Breast epithelium (tissue), 3 donors: Measurements from ENCODE around the gene SDK1.

Experiments used
- CTCF ChIP-seq, 3 donors: fragments of 450-650 bp; IDR thresholded peaks; one replicate each; pipeline ENCODE4 v1.5.1; 2016 to 2017; ENCODE audit warnings: antibody characterized with exemption in 3 of 3, mild to moderate bottlenecking in 3 of 3, moderate library complexity in 3 of 3
- POLR2A ChIP-seq: fragments of 450-650 bp; IDR thresholded peaks from one replicate; pipeline ENCODE4 v1.6.1; 2016; ENCODE audit warnings: antibody characterized with exemption, mild to moderate bottlenecking, moderate library complexity

- TF ChIP-seq CTCF (IDR thresholded peaks at IDR 0.05) (no peak), POLR2A (no peak)
Measured at GRCh38 chr7:4049202-4049601, 748.1 kb downstream of the SDK1 start.
